ENCODE data around the gene ELOF1.

DNA sequence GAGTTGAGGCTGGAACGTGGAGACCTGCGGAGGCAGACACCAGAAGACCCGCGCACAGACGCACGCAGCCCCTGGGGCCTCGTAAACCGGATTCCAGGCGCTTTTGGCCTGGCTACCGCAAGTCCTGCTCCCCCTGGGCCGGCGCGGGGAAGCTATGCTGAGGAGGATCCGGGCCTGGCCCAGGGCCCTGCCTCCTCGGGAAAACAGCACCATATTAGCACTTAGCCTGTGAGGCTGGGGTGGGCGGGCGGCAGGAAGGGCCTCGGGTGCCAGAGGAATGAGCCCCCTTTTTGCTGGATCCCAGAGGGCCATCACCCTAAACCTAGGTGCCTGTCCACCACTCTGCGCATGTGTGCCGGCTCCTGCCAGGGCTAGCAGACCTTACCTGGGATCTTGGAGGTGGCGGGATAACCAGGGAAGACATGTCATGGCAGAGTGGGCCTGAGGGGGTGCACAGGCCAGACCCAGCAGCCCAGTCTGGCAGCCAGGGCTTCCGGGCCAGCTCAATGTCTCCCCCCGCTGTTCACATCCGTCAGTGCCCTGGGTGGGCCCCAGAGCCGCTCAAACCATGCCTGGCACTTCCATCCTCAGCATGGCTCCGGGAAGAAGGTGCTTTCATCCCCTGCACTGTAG, 7.3 kb downstream of the ELOF1 start:
- TF ChIP-seq, protein P1, sequence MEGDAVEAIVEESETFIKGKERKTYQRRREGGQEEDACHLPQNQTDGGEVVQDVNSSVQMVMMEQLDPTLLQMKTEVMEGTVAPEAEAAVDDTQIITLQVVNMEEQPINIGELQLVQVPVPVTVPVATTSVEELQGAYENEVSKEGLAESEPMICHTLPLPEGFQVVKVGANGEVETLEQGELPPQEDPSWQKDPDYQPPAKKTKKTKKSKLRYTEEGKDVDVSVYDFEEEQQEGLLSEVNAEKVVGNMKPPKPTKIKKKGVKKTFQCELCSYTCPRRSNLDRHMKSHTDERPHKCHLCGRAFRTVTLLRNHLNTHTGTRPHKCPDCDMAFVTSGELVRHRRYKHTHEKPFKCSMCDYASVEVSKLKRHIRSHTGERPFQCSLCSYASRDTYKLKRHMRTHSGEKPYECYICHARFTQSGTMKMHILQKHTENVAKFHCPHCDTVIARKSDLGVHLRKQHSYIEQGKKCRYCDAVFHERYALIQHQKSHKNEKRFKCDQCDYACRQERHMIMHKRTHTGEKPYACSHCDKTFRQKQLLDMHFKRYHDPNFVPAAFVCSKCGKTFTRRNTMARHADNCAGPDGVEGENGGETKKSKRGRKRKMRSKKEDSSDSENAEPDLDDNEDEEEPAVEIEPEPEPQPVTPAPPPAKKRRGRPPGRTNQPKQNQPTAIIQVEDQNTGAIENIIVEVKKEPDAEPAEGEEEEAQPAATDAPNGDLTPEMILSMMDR (IDR thresholded peaks at IDR 0.05; ENCODE audit: low read depth, low read length): peak; percentile 29
- TF ChIP-seq POLR2A (IDR thresholded peaks at IDR 0.05; ENCODE audit: extremely low read depth, insufficient read length) (no peak), MYC (IDR thresholded peaks at IDR 0.05; ENCODE audit: low read depth, low read length) (no peak)
- TF ChIP-seq, protein P2, sequence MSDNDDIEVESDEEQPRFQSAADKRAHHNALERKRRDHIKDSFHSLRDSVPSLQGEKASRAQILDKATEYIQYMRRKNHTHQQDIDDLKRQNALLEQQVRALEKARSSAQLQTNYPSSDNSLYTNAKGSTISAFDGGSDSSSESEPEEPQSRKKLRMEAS (IDR thresholded peaks at IDR 0.05; ENCODE audit: low read depth, low read length): no peak

Data from NB4 (cell line).